CD14-positive monocyte (primary cell): Measurements from ENCODE around the gene ADAM19. TPM values are rescaled to one million over a fixed set of nuclear protein-coding genes. Genes with fewer than 3 reads are reported as not detected.

Experiments
- DNase-seq, 3 donors: peaks; one replicate each; pipeline ENCODE4 v3.0.0-alpha.2; 2011 to 2022
- H2AFZ ChIP-seq: 2 replicates; pipeline ENCODE4 v1.6.0; 2012; ENCODE audit warnings: mild to moderate bottlenecking, low read depth, low read length, inconsistent platforms; ENCODE audit not compliant: insufficient read depth, poor library complexity, severe bottlenecking
- H3K27ac ChIP-seq, 2 donors: 1 replicate in 1 of 2; 2 replicates in 1 of 2; pipeline ENCODE4 v1.5.1; 2012 to 2013; ENCODE audit warnings: low read length in 2 of 2, control low read depth in 1 of 2, inconsistent platforms in 1 of 2, low read depth in 1 of 2, mild to moderate bottlenecking in 1 of 2
- H3K27me3 ChIP-seq, 2 donors: one replicate each; pipeline versions ENCODE4 v1.6.0 to v1.6.1; 2011 to 2013; ENCODE audit warnings: low read length in 2 of 2; ENCODE audit not compliant: control insufficient read depth in 2 of 2, insufficient read depth in 2 of 2
- H3K36me3 ChIP-seq, 2 donors: replicated peaks in 1 of 2; 1 replicate in 1 of 2; 2 replicates in 1 of 2; pipeline versions ENCODE4 v1.5.1 to v1.6.1; 2012 to 2013; ENCODE audit warnings: low read length in 2 of 2, control low read depth in 1 of 2, inconsistent platforms in 1 of 2, mild to moderate bottlenecking in 1 of 2; ENCODE audit not compliant: insufficient read depth in 2 of 2, control insufficient read depth in 1 of 2
- H3K4me1 ChIP-seq, 2 donors: 1 replicate in 1 of 2; 2 replicates in 1 of 2; pipeline versions ENCODE4 v1.5.1 to v1.6.1; 2012 to 2013; ENCODE audit warnings: low read length in 2 of 2, control low read depth in 1 of 2, inconsistent platforms in 1 of 2, mild to moderate bottlenecking in 1 of 2, moderate library complexity in 1 of 2; ENCODE audit not compliant: insufficient read depth in 2 of 2, control insufficient read depth in 1 of 2
- H3K4me2 ChIP-seq: replicated peaks from 2 replicates; pipeline ENCODE3; 2012; ENCODE audit warnings: low read length, moderate library complexity, mild to moderate bottlenecking; ENCODE audit not compliant: poor library complexity, severe bottlenecking; ENCODE audit errors: extremely low read depth
- H3K4me3 ChIP-seq, 3 experiments: fragments of 200-600 bp in 1 of 3; sonication (generic) in 1 of 3; replicated peaks in 1 of 3; 1 replicate in 2 of 3; 2 replicates in 1 of 3; pipeline ENCODE4 v1.5.1; 2011 to 2013; ENCODE audit warnings: low read length in 3 of 3, mild to moderate bottlenecking in 3 of 3, control low read depth in 2 of 3, low read depth in 2 of 3, inconsistent platforms in 1 of 3, moderate library complexity in 1 of 3
- H3K79me2 ChIP-seq: 2 replicates; pipeline ENCODE4 v1.6.0; 2012; ENCODE audit warnings: mild to moderate bottlenecking, control low read depth, inconsistent platforms, low read length, moderate library complexity; ENCODE audit not compliant: insufficient read depth
- H3K9ac ChIP-seq: 2 replicates; pipeline ENCODE4 v1.6.0; 2017; ENCODE audit warnings: low read length, mild to moderate bottlenecking; ENCODE audit not compliant: insufficient read depth, poor library complexity, severe bottlenecking
- H3K9me3 ChIP-seq, 2 donors: replicated peaks in 1 of 2; 1 replicate in 1 of 2; 2 replicates in 1 of 2; pipeline versions ENCODE4 v1.5.1 to v1.6.1; 2012 to 2013; ENCODE audit warnings: low read length in 2 of 2, control low read depth in 1 of 2; ENCODE audit not compliant: control insufficient read depth in 1 of 2, insufficient read depth in 1 of 2
- H4K20me1 ChIP-seq: 2 replicates; pipeline ENCODE4 v1.6.0; 2012; ENCODE audit warnings: mild to moderate bottlenecking, low read length, control low read depth, moderate library complexity; ENCODE audit not compliant: insufficient read depth
- H3K27ac Mint-ChIP-seq, 7 donors: one replicate each; pipeline ENCODE4 v1.8.0; 2020; ENCODE audit warnings: mild to moderate bottlenecking in 7 of 7, mixed read lengths in 7 of 7, moderate library complexity in 6 of 7, inconsistent platforms in 2 of 7
- H3K27me3 Mint-ChIP-seq, 3 donors: one replicate each; pipeline ENCODE4 v1.8.0; 2021 to 2022; ENCODE audit warnings: low read depth in 3 of 3, mild to moderate bottlenecking in 3 of 3, mixed read lengths in 3 of 3, moderate library complexity in 3 of 3, inconsistent platforms in 1 of 3
- H3K36me3 Mint-ChIP-seq, 2 donors: one replicate each; pipeline ENCODE4 v1.8.0; 2020; ENCODE audit warnings: mixed read lengths in 2 of 2, inconsistent platforms in 1 of 2, mild to moderate bottlenecking in 1 of 2
- H3K4me1 Mint-ChIP-seq: one replicate; pipeline ENCODE4 v1.8.0; 2020; ENCODE audit warnings: mild to moderate bottlenecking, mixed read lengths
- H3K4me3 Mint-ChIP-seq, 2 donors: one replicate each; pipeline ENCODE4 v1.8.0; 2020; ENCODE audit warnings: mild to moderate bottlenecking in 2 of 2, mixed read lengths in 2 of 2, moderate library complexity in 1 of 2
- H3K9me3 Mint-ChIP-seq, 7 donors: one replicate each; pipeline ENCODE4 v1.8.0; 2020 to 2022; ENCODE audit warnings: mixed read lengths in 7 of 7, mild to moderate bottlenecking in 6 of 7, moderate library complexity in 6 of 7, inconsistent platforms in 2 of 7
- CTCF ChIP-seq: fragments of 200-600 bp; IDR thresholded peaks from one replicate; pipeline ENCODE4 v1.8.0; 2022; ENCODE audit warnings: antibody characterized with exemption, mild to moderate bottlenecking
- WGBS: methylation state at CpG from one replicate; pipeline ENCODE4 v1.1.5; 2013; ENCODE audit warnings: missing lambda C conversion rate; ENCODE audit not compliant: insufficient coverage; 5-methylcytosine and 5-hydroxymethylcytosine counted together
- intact Hi-C, 2 donors: fragments of 100-400 bp; cut with micrococcal nuclease; formaldehyde crosslinking; loops; one replicate each; pipeline versions ENCODE4 v1.15.0 to v1.15.1; 2023
- polyA plus RNA-seq, 3 donors: library from polyadenylated mRNA; depleted of rRNA in 1 of 3; unstranded in 2 of 3; stranded (reverse) in 1 of 3; fragments of 300-500 nt in 2 of 3; fragments of >200 nt in 1 of 3; fragmentation: Illumina TruSeq in 2 of 3; gene quantifications; 1 replicate in 2 of 3; 2 replicates in 1 of 3; pipeline ENCODE4 v1.2.3, GENCODE V29; 2012 to 2021

ADAM19 gene
- polyA plus RNA-seq, 3 donors, result 3.0 to 12.7 (median 6.2) TPM

DNA sequence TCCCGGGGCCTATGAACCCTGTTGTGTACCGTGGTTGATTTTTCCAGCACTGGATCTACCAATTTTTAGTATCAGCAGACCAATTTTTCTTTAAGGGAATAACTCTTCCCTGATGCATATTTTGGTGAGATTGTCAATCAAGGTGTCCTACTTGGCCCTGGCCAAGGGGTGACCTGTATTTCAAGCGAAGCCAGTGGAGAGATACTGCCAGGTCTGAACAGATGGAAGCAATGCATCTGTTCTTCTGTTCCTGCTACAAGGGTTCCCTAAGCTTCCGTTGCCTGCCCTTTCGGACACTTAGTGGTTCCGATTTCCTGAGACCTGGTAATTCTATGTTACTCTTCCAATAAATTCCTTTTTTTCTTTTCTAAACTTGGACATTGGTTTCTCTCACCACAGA, 37.3 kb downstream of the ADAM19 start:
- Histone ChIP-seq H3K4me2 (no peak overlapping the region), H3K79me2 (peaks cover 23% of the 10 kb centered on the region), H3K27me3 (no peaks in the 10 kb centered on the region), H4K20me1 (peaks cover 36% of the 10 kb centered on the region), H3K9ac (no peak overlapping the region), H3K9me3 (no peaks in the 10 kb centered on the region), H3K4me3 (no peak overlapping the region), H3K27ac (no peak overlapping the region), H3K4me1 (peaks cover 31 to 42% of the 10 kb centered on the region in 2 donors), H3K36me3 (peaks cover 4 to 32% of the 10 kb centered on the region in 2 donors), H2AFZ (no peak overlapping the region)
- no peak overlapping the region for H3K27ac Mint-ChIP-seq
- peaks cover 0 to 4% (median 0%) of the 10 kb centered on the region in 3 donors for H3K27me3 Mint-ChIP-seq
- TF ChIP-seq CTCF, result no peak
- DNase-seq, result no peak
- WGBS, result 100% methylated on average over 3 of the region's 6 CpGs
- peaks cover 35 to 45% of the 10 kb centered on the region in 2 donors for H3K36me3 Mint-ChIP-seq
- no peaks in the 10 kb centered on the region for H3K9me3 Mint-ChIP-seq
- peaks cover 43% of the 10 kb centered on the region for H3K4me1 Mint-ChIP-seq
- intact Hi-C loops, result no loop called here
- no peak overlapping the region for H3K4me3 Mint-ChIP-seq

GRCh38 chr5:157535042-157535865, 40.3 kb downstream of the ADAM19 start:
- Mint-ChIP-seq H3K36me3 (peaks cover 57 to 72% of the 10 kb centered on the region in 2 donors), H3K9me3 (no peaks in the 10 kb centered on the region), H3K27me3 (no peaks in the 10 kb centered on the region), H3K27ac (peak overlapping the region in 3 of 7 donors; percentile 28 to 78 (median 48)), H3K4me1 (peaks cover 36% of the 10 kb centered on the region), H3K4me3 (no peak overlapping the region)
- Histone ChIP-seq H3K4me2 (no peak overlapping the region), H4K20me1 (peaks cover 27% of the 10 kb centered on the region), H3K9ac (no peak overlapping the region), H3K27ac (no peak overlapping the region), H3K4me1 (peaks cover 35 to 41% of the 10 kb centered on the region in 2 donors), H3K36me3 (peaks cover 4 to 50% of the 10 kb centered on the region in 2 donors), H3K27me3 (no peaks in the 10 kb centered on the region), H3K79me2 (peaks cover 10% of the 10 kb centered on the region), H2AFZ (no peak overlapping the region), H3K4me3 (no peak overlapping the region), H3K9me3 (no peaks in the 10 kb centered on the region)
- intact Hi-C loops, result no loop called here
- DNase-seq, result peak in 1 of 3 donors; percentile 22
- no peak for TF ChIP-seq CTCF
- 93% methylated on average over 3 of the region's 6 CpGs for WGBS
